HG02642 (cell line): ENCODE results near the gene KCNAB2.

Experiments used
- ATAC-seq: cut with Tn5 transposase; IDR thresholded peaks from one replicate; pipeline ENCODE4 v1.9.1; 2021; ENCODE audit warnings: mild to moderate bottlenecking; ENCODE audit not compliant: unreplicated experiment, poor library complexity

Gene KCNAB2

DNA sequence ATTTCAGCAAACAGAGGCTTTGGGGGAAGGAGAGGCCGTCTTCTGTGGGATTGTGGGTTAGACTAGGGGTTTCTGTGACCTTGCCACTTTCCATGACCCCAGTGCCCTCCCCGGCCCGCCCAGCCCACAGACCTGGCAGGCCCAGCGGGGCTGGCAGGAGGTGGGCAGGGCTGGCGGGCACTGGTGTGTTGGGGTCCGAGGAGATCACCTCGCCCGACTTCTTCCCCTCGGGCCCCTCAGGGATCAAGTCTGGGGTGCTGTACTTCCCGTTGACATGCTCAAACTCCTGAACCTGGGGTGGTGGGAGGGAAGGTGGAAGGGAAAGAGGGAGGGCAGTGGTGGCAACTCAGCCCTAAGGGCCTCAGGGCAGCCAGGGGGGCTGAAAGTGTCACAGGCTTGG, 78.1 kb downstream of the KCNAB2 start:
- ATAC-seq, result no peak

DNA sequence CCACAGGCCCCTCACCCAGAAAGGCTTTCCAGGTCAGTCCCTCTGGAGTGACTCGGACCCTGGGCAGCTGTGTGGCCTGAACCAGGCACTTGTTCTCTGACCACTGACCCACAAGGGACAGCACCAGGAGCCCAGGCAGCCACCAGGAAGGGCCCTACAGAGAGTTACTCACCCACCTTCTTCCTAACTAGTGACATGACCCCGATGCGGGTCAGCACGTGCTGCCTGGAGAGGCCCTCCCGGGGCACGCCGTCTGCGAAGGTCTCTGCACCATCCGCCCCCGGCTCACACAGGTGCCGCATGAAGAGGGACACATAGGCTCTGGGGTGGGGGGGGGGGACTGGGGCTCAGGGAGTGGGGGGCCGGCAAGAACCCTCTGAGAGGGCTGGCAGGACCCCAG, 78.7 kb downstream of the KCNAB2 start:
- ATAC-seq, result no peak

- no peak for ATAC-seq
Measured at GRCh38 chr1:6124746-6125365, 79.2 kb downstream of the KCNAB2 start.

DNA sequence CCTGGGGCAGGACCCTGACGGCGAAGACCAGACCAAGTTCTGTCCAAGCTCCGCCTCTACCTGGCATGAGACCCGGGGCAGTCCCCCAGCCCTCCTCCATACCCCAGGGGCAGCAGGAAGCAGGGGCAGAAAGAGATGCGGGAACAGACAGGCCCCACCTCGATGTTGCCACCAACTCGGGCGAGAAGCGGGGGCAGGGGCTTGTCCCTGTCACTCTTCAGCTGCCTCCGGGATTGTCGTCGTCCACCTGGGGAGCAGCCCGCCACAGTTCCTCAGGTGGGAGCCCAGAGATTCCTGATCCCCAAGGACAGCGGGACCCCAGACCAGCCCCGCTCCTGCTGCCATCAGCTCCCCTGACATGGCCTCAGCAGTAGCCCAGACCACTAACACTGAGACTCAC, 79.7 kb downstream of the KCNAB2 start:
- no peak for ATAC-seq

DNA sequence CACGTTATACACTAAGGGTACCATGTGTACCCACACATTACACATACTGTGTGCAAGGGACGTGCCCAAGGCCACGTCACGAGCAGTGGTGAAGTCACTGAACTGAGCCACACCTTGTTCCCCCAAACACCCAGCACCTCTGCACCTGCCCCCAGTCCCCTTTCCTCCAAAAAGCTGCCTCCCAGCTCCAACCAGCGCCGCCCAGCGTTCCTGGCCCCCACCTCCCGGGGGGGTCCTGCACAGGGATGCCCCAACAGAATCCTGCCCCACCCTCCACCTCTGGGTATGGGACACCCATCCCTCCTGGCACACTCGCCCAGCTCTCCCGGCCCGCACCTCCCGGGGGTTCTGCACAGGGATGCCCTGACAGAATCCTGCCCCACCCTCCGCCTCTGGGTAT, 80.3 kb downstream of the KCNAB2 start:
- ATAC-seq, result no peak

- no peak for ATAC-seq
Measured at GRCh38 chr1:6126521-6127067, 80.9 kb downstream of the KCNAB2 start.

GRCh38 chr1:6127587-6128163, 82.0 kb downstream of the KCNAB2 start:
- ATAC-seq, result no peak

- ATAC-seq, result no peak
Measured at GRCh38 chr1:6128276-6129081, 82.8 kb downstream of the KCNAB2 start.

- no peak for ATAC-seq
Measured at GRCh38 chr1:6129313-6129712, 83.6 kb downstream of the KCNAB2 start.

DNA sequence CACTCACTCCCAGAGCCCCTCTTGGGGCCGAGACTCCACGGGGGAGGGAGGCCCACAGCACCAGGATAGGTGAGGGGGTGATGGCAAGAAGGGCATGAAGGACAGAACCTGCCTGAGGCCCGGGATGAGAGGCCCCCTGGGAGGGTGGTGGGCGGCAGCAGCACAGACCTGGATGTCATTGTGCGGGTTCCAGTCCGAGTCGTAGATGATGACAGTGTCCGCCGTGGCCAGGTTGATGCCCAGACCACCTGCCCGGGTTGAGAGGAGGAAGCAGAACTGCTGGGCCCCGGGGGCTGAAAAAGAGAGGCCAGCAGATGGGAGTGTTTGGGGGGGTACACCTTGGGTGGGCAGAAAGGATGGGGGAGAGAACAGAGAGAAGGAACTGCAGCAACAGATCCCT, 84.3 kb downstream of the KCNAB2 start:
- ATAC-seq, result no peak

- no peak for ATAC-seq
Measured at GRCh38 chr1:6130596-6130995, 84.9 kb downstream of the KCNAB2 start.

GRCh38 chr1:6131561-6131960, 85.9 kb downstream of the KCNAB2 start:
- no peak for ATAC-seq

GRCh38 chr1:6133146-6133895, 87.6 kb downstream of the KCNAB2 start:
- no peak for ATAC-seq

- ATAC-seq, result no peak
Measured at GRCh38 chr1:6134206-6134605, 88.5 kb downstream of the KCNAB2 start.

- ATAC-seq, result no peak
Measured at GRCh38 chr1:6134741-6135510, 89.2 kb downstream of the KCNAB2 start.

DNA sequence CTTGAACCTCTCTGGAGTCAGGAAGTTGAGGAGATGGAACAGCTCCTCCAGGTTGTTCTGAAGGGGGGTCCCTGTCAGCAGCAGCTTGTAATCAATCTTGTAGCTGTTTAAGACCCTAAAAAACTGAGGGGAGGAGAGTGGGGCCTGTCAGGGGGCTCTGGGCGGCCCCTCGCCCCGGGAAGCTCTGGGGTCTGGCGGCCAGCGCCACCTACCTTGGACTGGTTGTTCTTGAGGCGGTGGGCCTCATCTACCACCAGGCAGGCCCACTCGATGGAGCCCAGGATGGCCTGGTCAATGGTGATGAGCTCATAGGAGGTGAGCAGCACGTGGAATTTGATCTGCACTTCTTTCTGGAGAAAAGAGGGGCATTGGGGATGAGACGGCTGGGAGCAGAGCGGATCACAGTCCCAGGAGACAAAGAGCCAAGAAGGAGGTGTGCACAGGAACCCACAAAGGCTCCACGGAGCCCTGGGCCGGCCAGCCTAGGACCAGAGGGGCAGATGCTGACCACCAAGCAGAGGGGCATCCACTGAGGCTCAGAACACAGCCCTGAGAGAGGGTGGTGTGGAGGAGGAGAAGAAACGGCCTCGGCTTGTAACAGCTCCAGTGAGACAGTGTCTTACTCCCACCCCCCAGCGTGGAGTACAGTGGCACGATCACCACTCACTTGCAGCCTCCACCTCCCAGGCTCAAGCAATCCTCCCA, 91.0 kb downstream of the KCNAB2 start:
- ATAC-seq, result no peak

GRCh38 chr1:6137758-6138157, 92.1 kb downstream of the KCNAB2 start:
- ATAC-seq, result no peak

DNA sequence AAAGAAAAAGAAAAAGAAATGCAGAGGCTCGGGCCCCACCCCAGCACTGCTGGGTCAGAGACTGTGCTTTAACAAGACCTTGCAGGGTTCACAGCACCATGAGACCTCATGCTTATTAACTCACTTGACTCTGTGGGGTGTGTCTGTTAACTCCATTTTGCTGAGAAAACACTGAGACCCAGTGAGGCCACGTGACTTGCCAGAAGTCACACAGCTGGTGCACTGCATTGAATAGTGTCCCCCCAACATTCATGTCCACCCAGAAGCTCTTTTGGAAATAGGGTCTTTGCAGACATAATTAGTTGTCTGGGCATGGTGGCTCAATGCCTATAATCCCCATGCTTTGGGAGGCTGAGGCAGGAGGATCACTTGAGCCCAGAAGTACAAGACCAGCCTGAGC, 94.7 kb downstream of the KCNAB2 start:
- ATAC-seq, result no peak

DNA sequence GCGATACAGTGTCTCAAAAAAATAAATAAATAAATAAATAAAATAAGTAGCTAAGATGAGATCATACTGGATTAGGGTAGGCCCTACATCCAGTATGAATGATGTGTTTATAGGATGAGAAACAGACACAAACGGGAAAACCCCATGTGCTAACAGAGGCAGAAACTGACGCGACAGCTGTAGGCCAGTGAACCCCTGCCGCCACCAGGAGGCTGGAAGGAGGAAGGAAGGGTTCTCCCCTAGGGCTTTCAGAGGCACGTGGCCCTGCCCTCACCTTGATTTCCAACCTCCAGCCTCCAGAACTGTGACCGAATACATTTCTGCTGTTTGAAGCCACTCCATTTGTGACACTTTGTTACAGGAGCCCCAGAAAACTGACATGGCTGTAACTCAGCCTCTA, 95.9 kb downstream of the KCNAB2 start:
- ATAC-seq, result no peak
